ENCODE results near the gene EIF4EBP3. TPM values are rescaled to one million over a fixed set of nuclear protein-coding genes. Genes with fewer than 3 reads are reported as not detected.
"Not testable (repeated sequence)": the region's sequence is repeated elsewhere in the genome, so short reads cannot be mapped to it uniquely, and the experiment has no call there.

EIF4EBP3 gene
- polyA plus RNA-seq, 3 donors = 32.4 to 75.8 (median 40.6) TPM

DNA sequence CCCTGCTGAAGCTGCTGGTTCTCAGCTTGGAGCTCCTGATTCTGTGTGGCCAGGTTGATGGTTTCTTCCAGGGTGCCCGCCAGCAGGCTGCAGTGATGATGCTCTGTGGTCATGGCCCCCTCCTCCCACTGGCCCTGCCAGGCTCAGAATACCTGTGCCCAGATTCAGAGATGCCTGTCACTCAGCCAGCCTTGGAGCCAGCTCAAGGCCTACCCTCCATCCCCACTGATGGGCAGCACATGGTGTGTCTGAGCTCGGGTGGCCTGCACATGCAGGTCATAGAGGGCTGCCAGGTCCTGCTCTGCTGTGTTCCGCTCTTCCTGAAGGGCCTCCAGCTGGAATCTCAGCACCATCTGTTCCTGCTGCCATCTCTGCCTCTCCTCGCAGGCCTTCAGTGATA, 22.6 kb downstream of the EIF4EBP3 start:
- H3K27ac ChIP-seq (ENCODE audit: low read depth, low read length) = peak overlapping the region; percentile 17
- 84 to 93% (median 93%) methylated on average over 4 of the region's 4 CpGs for WGBS, 3 donors

GRCh38 chr5:140570488-140570887, 23.0 kb downstream of the EIF4EBP3 start:
- H3K27ac ChIP-seq (ENCODE audit: low read depth, low read length) = peak overlapping the region; percentile 17
- WGBS, 3 donors = 96 to 100% (median 100%) methylated on average over 1 of the region's 1 CpG

- WGBS, 3 donors = 65 to 77% (median 75%) methylated on average over 5 of the region's 5 CpGs
- H3K27ac ChIP-seq (ENCODE audit: low read depth, low read length) = no peak overlapping the region
These were observed 23.6 kb downstream of the EIF4EBP3 start for GRCh38 chr5:140571105-140571504.

- 93 to 95% (median 94%) methylated on average over 7 of the region's 7 CpGs for whole genome bisulfite sequencing, 3 donors
- H3K27ac ChIP-seq (ENCODE audit: low read depth, low read length) = no peak overlapping the region
These were observed 26.2 kb downstream of the EIF4EBP3 start for GRCh38 chr5:140573683-140574082.

DNA sequence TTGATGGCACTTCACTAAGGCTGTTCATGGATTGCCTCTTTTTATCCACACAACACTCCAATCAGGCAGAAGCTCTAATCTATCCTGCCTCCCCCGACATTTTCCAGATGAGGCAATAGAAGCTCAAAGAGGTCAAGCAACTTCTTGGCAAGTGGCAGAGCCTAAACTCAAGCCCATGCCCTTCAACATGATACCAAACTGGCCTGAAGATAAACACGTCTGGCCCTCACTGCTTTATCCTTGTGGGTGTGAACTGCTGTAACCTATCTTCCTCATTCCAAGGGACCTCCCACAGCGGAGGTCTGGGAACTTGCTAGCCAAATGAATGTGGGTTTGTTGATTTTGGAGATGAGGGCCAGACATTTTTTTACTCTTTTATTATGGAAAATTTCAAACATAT, 26.7 kb downstream of the EIF4EBP3 start:
- WGBS, 3 donors = 40 to 48% (median 47%) methylated on average over 3 of the region's 3 CpGs
- H3K27ac ChIP-seq (ENCODE audit: low read depth, low read length) = no peak overlapping the region

DNA sequence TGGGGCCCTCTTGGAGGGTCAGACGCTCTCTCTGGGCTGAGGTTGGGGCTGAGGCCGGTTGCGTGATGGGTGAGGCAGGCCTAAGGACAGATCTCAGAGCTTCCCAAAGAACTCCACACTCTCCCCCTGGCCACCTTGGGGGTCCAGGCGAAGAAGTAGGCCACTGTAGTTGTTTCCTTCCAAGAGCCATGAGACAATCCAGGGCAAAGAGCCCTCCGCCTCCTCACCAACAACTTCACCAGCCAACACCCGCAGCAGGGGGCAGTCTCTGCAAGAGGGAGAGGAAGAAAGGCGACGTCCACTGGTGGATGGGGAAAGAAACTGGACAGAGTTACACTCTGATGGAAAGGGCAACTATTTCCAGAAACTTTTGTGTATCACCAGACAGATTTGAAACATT, 27.8 kb downstream of the EIF4EBP3 start:
- no peak overlapping the region for H3K27ac ChIP-seq (ENCODE audit: low read depth, low read length)
- 65 to 80% (median 72%) methylated on average over 8 of the region's 8 CpGs for WGBS, 3 donors

DNA sequence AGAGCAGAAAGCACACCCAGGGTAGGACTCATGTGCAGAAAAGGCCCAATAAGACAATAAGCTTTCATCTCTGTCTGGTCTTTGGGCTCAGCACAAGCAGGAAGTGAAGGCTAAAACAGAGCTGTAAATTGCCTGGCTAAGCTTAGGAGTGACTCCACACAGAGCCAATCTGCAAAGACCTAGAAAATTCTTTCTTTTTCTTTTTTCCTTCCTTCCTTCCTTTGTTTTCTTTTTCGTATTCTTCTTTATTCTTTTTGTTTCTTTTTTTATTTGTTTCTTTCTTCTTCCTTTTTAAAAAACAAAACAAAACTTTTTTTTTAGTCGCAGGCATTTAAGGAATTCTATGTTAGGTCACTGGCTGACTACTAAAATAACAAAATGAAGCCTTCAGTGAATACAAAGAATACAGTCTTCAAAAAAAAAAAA, 29.3 kb downstream of the EIF4EBP3 start:
- H3K27ac ChIP-seq (ENCODE audit: low read depth, low read length) = no peak overlapping the region
- 67 to 75% (median 70%) methylated on average over 2 of the region's 2 CpGs for WGBS, 3 donors

GRCh38 chr5:140579188-140579747, 31.8 kb downstream of the EIF4EBP3 start:
- H3K27ac ChIP-seq (ENCODE audit: low read depth, low read length) = not testable (repeated sequence)
- WGBS, 3 donors = 92 to 95% (median 94%) methylated on average over 6 of the region's 6 CpGs

- WGBS, 3 donors = 92 to 100% (median 98%) methylated on average over 1 of the region's 1 CpG
- H3K27ac ChIP-seq (ENCODE audit: low read depth, low read length) = no peak overlapping the region
These were observed 40.0 kb downstream of the EIF4EBP3 start for GRCh38 chr5:140587495-140587894.

- H3K27ac ChIP-seq (ENCODE audit: low read depth, low read length) = no peak overlapping the region
- whole genome bisulfite sequencing, 3 donors = 19 to 73% (median 20%) methylated on average over 5 of the region's 5 CpGs
These were observed 41.0 kb downstream of the EIF4EBP3 start for GRCh38 chr5:140588311-140589070.

- no peak overlapping the region for H3K27ac ChIP-seq (ENCODE audit: low read depth, low read length)
- 87 to 95% (median 95%) methylated on average over 7 of the region's 7 CpGs for WGBS, 3 donors
These were observed 43.4 kb downstream of the EIF4EBP3 start for GRCh38 chr5:140590861-140591260.

- WGBS, 3 donors = 74 to 75% (median 75%) methylated on average over 5 of the region's 5 CpGs
- H3K27ac ChIP-seq (ENCODE audit: low read depth, low read length) = no peak overlapping the region
These were observed 44.4 kb downstream of the EIF4EBP3 start for GRCh38 chr5:140591747-140592372.

DNA sequence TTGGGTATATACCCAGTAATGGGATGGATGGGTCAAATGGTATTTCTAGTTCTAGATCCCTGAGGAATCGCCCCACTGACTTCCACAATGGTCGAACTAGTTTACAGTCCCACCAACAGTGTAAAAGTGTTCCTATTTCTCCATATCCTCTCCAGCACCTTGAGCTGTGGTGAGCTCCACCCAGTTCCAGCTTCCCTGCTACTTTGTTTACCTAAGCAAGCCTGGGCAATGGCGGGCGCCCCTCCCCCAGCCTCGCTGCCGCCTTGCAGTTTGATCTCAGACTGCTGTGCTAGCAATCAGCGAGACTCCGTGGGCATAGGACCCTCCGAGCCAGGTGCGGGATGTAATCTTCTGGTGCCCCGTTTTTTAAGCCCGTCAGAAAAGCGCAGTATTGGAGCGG, 45.6 kb downstream of the EIF4EBP3 start:
- WGBS, 3 donors = 37 to 56% (median 50%) methylated on average over 10 to 12 of the region's 14 CpGs
- not testable (repeated sequence) for H3K27ac ChIP-seq (ENCODE audit: low read depth, low read length)

DNA sequence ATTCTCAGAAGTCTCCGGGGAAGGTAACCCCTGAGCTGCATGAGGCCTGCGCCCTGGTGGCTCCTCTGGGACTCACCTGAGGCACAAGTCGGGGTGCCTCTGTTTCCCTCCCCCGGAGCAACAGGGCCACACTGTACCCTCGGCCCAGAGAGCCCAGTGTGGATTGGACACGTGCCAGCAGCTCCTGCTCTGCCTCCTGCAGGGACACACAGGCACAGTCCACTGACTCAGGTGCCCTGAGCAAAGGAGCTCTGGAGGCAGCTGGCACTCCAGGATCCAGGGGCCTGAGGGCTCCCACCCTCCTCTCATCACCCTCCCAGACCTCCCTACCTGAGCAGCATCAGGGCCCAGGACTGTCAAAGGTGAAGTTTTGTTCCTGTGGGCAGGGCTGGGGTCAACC, 46.7 kb downstream of the EIF4EBP3 start:
- no peak overlapping the region for H3K27ac ChIP-seq (ENCODE audit: low read depth, low read length)
- 57 to 79% (median 72%) methylated on average over 4 to 6 of the region's 6 CpGs for WGBS, 3 donors

- no peak overlapping the region for H3K27ac ChIP-seq (ENCODE audit: low read depth, low read length)
- 61 to 64% (median 61%) methylated on average over 5 of the region's 5 CpGs for WGBS, 3 donors
These were observed 48.3 kb downstream of the EIF4EBP3 start for GRCh38 chr5:140595538-140596300.

DNA sequence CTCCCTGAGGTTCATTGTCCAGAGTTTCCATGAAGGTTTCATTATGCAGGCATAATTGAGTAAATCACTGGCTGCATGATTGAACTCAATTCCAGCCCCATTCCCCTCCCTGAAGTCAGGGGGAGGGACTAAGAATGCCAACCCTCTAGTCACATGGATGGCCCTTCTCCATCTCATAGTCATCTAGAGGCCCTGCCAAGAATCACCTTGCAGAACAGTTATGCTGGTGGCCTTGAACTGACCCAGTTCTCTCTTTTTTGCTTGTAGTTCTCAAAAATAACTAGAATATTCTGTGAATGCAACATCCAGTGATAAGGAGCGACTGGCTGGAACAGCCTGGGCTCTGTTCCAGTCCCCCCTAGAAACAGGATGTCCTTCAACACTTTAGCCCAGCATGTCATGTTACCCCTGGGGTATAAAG, 48.9 kb downstream of the EIF4EBP3 start:
- no peak overlapping the region for H3K27ac ChIP-seq (ENCODE audit: low read depth, low read length)
- 33 to 44% (median 43%) methylated on average over 1 of the region's 1 CpG for WGBS, 3 donors

GRCh38 chr5:140598836-140599235, 51.4 kb downstream of the EIF4EBP3 start:
- 86 to 91% (median 88%) methylated on average over 2 of the region's 2 CpGs for WGBS, 3 donors
- H3K27ac ChIP-seq (ENCODE audit: low read depth, low read length) = no peak overlapping the region

Data from adipose tissue (tissue), 3 donors.